Measurements from ENCODE around the gene CRTC3. TPM values are rescaled to one million over a fixed set of nuclear protein-coding genes. Genes with fewer than 3 reads are reported as not detected.

The CRTC3 gene
- total and polyA plus RNA-seq, 4 donors: 12.9 to 82.2 (median 44.0) TPM

DNA sequence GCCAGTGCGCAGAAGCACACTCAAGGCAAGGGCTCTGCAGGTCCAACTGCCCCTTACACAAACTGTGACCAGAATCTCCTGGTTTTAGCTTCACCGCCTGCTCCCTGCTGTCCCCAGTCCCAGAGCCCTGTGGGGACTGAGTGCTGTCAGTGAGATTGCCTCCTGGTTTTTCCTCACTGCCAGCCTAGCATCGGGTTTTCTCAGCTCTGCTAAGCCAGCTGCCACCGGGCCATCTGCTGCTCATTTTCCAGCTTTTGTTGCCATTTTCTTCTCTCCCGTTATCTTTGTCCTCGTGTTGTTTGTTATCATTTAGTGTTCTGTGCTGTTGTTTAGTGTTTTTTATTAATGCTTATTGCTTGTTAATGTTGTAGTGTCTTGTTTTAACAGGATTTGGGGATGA is 108.0 kb downstream of the CRTC3 start:
- WGBS, 2 donors: 71 to 74% methylated on average over 6 of the region's 6 CpGs
- intact Hi-C loops (cut with DNase I): no loop called here
- Histone ChIP-seq H3K4me1 (ENCODE audit: control insufficient read depth in 1 of 2, insufficient read depth in 2 of 2, low read length in 2 of 2) (no peaks in the 10 kb centered on the region), H3K9me3 (ENCODE audit: control insufficient read depth, low read length) (no peaks in the 10 kb centered on the region), H3K27me3 (ENCODE audit: control insufficient read depth in 1 of 2, insufficient read depth in 2 of 2, low read length in 1 of 2) (no peaks in the 10 kb centered on the region), H3K27ac (ENCODE audit: low read depth in 1 of 2, low read length in 2 of 2) (no peak overlapping the region), H3K36me3 (ENCODE audit: control insufficient read depth in 1 of 2, insufficient read depth in 2 of 2, low read length in 1 of 2) (peaks cover 4 to 5% of the 10 kb centered on the region in 2 donors), H3K4me3 (ENCODE audit: low read length in 2 of 2) (no peak overlapping the region)
- DNase-seq: no peak
- no peak for ATAC-seq (ENCODE audit: low FRiP score)

DNA sequence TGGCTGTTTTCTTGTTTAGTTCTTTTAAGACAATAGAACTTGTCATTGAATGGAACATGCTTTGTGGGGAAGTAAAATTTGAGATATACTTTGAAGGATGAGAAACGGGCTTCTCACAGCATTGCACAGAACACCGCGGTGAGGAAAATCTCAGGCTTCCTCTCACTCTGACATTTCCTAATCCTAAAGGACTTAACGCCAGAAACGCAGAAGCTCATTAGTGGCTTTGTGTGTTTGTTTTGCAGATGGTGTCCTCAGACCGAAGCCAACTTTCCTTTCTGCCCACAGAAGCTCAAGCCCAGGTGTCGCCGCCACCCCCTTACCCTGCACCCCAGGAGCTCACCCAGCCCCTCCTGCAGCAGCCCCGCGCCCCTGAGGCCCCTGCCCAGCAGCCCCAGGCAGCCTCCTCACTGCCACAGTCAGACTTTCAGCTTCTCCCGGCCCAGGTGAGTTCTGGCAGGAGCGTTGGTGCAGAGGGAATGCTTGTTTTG is 108.5 kb downstream of the CRTC3 start:
- ATAC-seq (ENCODE audit: low FRiP score) (no peak), DNase-seq (no peak)
- no peaks in the 10 kb centered on the region for H3K27me3 ChIP-seq (ENCODE audit: control insufficient read depth in 1 of 2, insufficient read depth in 2 of 2, low read length in 1 of 2)
- peaks cover 4 to 5% of the 10 kb centered on the region in 2 donors for H3K36me3 ChIP-seq (ENCODE audit: control insufficient read depth in 1 of 2, insufficient read depth in 2 of 2, low read length in 1 of 2)
- no peaks in the 10 kb centered on the region for H3K4me1 ChIP-seq (ENCODE audit: control insufficient read depth in 1 of 2, insufficient read depth in 2 of 2, low read length in 2 of 2)
- 74 to 77% methylated on average over 12 of the region's 12 CpGs for WGBS, 2 donors
- no peak overlapping the region for H3K27ac ChIP-seq (ENCODE audit: low read depth in 1 of 2, low read length in 2 of 2)
- H3K4me3 ChIP-seq (ENCODE audit: low read length in 2 of 2): no peak overlapping the region
- intact Hi-C loops (cut with DNase I): no loop called here
- no peaks in the 10 kb centered on the region for H3K9me3 ChIP-seq (ENCODE audit: control insufficient read depth, low read length)

DNA sequence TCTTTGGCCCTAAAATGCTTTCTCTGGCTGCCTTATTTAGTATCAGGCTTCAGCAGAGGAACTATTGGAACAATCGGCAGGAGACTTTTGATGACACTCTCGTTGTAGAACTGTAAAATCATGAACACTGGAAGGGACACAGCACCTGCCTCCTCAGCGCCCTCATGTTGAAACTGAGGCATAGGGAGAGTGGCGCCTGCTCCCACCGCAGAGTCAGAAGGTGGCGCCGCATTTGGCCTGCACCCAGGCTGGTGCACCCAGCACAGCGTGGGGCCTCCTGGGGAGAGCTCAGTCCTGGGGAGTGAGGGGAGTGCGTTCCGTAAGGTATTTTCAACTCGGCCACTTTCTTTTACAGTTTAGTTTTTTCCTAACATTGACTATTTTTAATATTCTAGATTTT is 109.2 kb downstream of the CRTC3 start:
- H3K36me3 ChIP-seq (ENCODE audit: control insufficient read depth in 1 of 2, insufficient read depth in 2 of 2, low read length in 1 of 2): peaks cover 4 to 5% of the 10 kb centered on the region in 2 donors
- DNase-seq (no peak), ATAC-seq (ENCODE audit: low FRiP score) (no peak)
- no peak overlapping the region for H3K4me3 ChIP-seq (ENCODE audit: low read length in 2 of 2)
- H3K4me1 ChIP-seq (ENCODE audit: control insufficient read depth in 1 of 2, insufficient read depth in 2 of 2, low read length in 2 of 2): no peaks in the 10 kb centered on the region
- WGBS, 2 donors: 85 to 90% methylated on average over 11 of the region's 11 CpGs
- no peaks in the 10 kb centered on the region for H3K9me3 ChIP-seq (ENCODE audit: control insufficient read depth, low read length)
- intact Hi-C loops (cut with DNase I): no loop called here
- no peak overlapping the region for H3K27ac ChIP-seq (ENCODE audit: low read depth in 1 of 2, low read length in 2 of 2)
- no peaks in the 10 kb centered on the region for H3K27me3 ChIP-seq (ENCODE audit: control insufficient read depth in 1 of 2, insufficient read depth in 2 of 2, low read length in 1 of 2)

DNA sequence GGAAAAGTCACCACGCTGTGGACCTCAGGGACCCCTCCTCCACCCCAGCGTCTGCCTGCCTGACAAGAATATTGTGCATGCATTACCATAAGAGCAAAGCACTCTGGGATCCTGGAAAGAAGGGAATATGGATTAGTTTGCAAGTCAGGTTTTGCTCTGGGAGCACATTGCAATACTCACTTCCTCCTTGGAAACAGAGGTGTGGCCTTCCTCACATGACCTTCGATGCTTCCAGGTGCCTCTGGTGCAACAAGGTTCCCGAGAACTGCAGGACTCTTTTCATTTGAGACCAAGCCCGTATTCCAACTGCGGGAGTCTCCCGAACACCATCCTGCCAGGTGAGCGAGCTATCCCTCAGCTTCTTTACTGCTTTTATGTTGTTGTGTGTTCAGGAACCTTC is 111.1 kb downstream of the CRTC3 start:
- H3K27me3 ChIP-seq (ENCODE audit: control insufficient read depth in 1 of 2, insufficient read depth in 2 of 2, low read length in 1 of 2): no peaks in the 10 kb centered on the region
- DNase-seq (no peak), ATAC-seq (ENCODE audit: low FRiP score) (no peak)
- H3K27ac ChIP-seq (ENCODE audit: low read depth in 1 of 2, low read length in 2 of 2): no peak overlapping the region
- intact Hi-C loops (cut with DNase I): no loop called here
- no peaks in the 10 kb centered on the region for H3K9me3 ChIP-seq (ENCODE audit: control insufficient read depth, low read length)
- no peak overlapping the region for H3K4me3 ChIP-seq (ENCODE audit: low read length in 2 of 2)
- peaks cover 3 to 4% of the 10 kb centered on the region in 2 donors for H3K36me3 ChIP-seq (ENCODE audit: control insufficient read depth in 1 of 2, insufficient read depth in 2 of 2, low read length in 1 of 2)
- H3K4me1 ChIP-seq (ENCODE audit: control insufficient read depth in 1 of 2, insufficient read depth in 2 of 2, low read length in 2 of 2): no peaks in the 10 kb centered on the region
- WGBS, 2 donors: 94% methylated on average over 8 of the region's 8 CpGs

DNA sequence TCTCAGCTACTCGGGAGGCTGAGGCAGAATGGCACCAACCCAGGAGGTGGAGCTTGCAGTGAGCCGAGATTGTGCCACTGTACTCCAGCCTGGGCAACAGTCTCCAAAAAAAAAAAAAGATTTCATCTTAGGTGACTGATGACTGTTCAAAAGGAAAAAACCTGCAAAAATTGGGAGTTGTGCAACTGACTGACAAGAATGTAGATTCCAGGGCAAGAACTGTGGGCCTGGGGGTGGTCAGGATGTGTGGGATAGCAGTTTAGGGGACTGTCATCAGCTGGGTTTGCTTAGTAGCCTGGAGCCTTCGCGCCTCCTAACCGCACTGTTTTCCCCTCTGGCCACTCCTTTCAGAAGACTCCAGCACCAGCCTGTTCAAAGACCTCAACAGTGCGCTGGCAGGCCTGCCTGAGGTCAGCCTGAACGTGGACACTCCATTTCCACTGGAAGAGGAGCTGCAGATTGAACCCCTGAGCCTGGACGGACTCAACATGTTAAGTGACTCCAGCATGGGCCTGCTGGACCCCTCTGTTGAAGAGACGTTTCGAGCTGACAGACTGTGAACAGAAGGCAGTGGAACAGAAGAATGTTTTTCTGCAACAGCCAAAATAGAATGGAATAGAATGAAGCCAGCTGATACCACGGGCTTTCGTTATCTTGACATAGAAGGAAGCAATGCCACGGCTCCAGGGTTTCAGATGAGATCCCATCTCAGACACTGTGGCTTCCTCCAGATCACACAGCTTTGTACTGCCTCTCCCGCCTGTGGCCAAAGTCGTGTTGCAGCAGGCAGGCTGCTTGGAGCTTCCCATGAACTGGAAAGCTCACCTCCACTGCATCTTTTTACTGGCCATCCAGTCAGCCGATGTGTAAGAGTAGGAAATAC is 112.1 kb downstream of the CRTC3 start:
- Histone ChIP-seq H3K9me3 (ENCODE audit: control insufficient read depth, low read length) (no peaks in the 10 kb centered on the region), H3K4me1 (ENCODE audit: control insufficient read depth in 1 of 2, insufficient read depth in 2 of 2, low read length in 2 of 2) (no peaks in the 10 kb centered on the region), H3K27me3 (ENCODE audit: control insufficient read depth in 1 of 2, insufficient read depth in 2 of 2, low read length in 1 of 2) (no peaks in the 10 kb centered on the region), H3K27ac (ENCODE audit: low read depth in 1 of 2, low read length in 2 of 2) (no peak overlapping the region), H3K36me3 (ENCODE audit: control insufficient read depth in 1 of 2, insufficient read depth in 2 of 2, low read length in 1 of 2) (peaks cover 3 to 4% of the 10 kb centered on the region in 2 donors), H3K4me3 (ENCODE audit: low read length in 2 of 2) (no peak overlapping the region)
- WGBS, 2 donors: 71 to 72% methylated on average over 16 of the region's 16 CpGs
- no peak for DNase-seq
- intact Hi-C loops (cut with DNase I): no loop called here
- ATAC-seq (ENCODE audit: low FRiP score): no peak

DNA sequence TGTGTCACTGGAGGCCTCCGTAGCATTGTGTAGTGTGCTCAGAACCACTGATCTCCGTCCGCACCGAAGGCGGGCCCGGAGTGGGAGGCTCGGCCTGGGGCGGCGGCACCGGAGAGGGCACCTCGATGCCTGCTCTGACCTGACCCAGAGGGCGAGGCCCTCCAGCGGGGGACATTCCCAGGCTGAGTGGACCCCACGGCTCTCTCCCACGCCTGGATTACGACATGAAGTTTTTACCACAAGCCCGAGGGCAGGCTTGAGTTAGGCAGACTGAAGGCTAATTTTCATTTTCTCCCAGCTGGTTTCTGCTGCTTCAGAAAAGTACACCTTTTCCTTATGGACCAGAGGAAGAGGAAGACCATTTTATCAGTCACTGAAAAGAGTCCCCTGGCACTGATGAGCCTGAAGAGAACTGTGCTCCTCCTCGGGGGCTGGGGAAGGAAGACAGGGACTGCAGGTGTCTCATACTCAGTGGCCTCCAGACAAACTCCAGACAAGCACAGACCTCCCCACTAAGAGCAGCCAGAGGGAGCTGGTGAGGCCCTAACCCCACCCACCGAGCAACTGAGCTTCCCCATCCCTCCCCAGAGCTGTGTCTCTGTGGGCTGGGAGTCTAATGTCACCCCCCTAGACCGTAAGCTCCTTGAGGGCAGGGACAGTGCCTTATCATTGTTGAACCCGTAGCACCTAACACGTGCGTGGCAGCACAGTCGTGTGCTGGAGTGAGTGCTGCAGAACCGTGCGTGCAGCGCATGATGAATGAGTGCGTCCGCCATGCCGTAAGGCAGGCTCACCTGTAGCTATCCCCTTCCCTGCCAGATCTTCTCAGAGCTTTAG is 113.0 kb downstream of the CRTC3 start:
- WGBS, 2 donors: 93% methylated on average over 30 of the region's 30 CpGs
- Histone ChIP-seq H3K4me3 (ENCODE audit: low read length in 2 of 2) (no peak overlapping the region), H3K4me1 (ENCODE audit: control insufficient read depth in 1 of 2, insufficient read depth in 2 of 2, low read length in 2 of 2) (no peaks in the 10 kb centered on the region), H3K36me3 (ENCODE audit: control insufficient read depth in 1 of 2, insufficient read depth in 2 of 2, low read length in 1 of 2) (peaks cover 3 to 4% of the 10 kb centered on the region in 2 donors), H3K27ac (ENCODE audit: low read depth in 1 of 2, low read length in 2 of 2) (no peak overlapping the region), H3K9me3 (ENCODE audit: control insufficient read depth, low read length) (no peaks in the 10 kb centered on the region), H3K27me3 (ENCODE audit: control insufficient read depth in 1 of 2, insufficient read depth in 2 of 2, low read length in 1 of 2) (no peaks in the 10 kb centered on the region)
- ATAC-seq (ENCODE audit: low FRiP score): no peak
- intact Hi-C loops (cut with DNase I): no loop called here
- DNase-seq: no peak

DNA sequence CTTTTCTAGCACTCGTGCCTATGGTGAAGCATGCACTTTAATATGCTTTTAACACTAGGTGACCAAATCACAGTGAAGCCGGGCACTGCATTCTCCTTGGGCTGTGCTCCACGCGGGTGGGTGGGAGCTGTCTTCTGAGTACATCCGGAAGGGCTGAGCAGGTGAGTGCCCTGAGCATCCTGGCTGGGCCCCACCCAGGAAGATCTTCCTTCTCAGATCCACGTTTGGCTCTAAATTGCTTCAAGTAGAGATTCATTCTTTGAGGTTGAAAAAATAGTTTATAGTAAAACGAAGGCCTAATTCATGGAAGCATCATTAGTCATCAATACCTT is 113.5 kb downstream of the CRTC3 start:
- ATAC-seq (ENCODE audit: low FRiP score) (no peak), DNase-seq (no peak)
- Histone ChIP-seq H3K27me3 (ENCODE audit: control insufficient read depth in 1 of 2, insufficient read depth in 2 of 2, low read length in 1 of 2) (no peaks in the 10 kb centered on the region), H3K9me3 (ENCODE audit: control insufficient read depth, low read length) (no peaks in the 10 kb centered on the region), H3K4me3 (ENCODE audit: low read length in 2 of 2) (no peak overlapping the region), H3K36me3 (ENCODE audit: control insufficient read depth in 1 of 2, insufficient read depth in 2 of 2, low read length in 1 of 2) (peaks cover 3 to 4% of the 10 kb centered on the region in 2 donors), H3K4me1 (ENCODE audit: control insufficient read depth in 1 of 2, insufficient read depth in 2 of 2, low read length in 2 of 2) (no peaks in the 10 kb centered on the region), H3K27ac (ENCODE audit: low read depth in 1 of 2, low read length in 2 of 2) (no peak overlapping the region)
- 89 to 92% methylated on average over 7 of the region's 7 CpGs for WGBS, 2 donors
- intact Hi-C loops (cut with DNase I): no loop called here

DNA sequence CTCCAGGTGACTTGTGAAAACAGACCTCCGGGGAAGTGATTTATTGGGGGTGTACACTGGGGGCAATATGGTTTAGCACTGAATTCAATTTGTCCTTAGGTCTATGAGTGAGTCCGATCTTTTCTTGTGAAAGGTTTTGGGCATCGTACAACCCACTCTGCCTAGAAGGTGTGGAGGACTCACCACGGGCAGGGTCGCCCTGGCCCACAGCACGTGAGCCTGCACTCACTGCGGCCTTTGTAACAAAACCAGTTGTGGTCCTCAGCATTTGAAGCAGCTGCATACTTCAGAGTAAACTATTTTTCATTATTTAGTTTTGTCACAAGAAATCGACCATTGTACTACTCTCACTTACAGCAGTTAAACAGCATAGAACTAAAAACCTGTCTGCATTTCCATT is 114.8 kb downstream of the CRTC3 start:
- intact Hi-C loops (cut with DNase I): no loop called here
- DNase-seq: no peak
- H3K36me3 ChIP-seq (ENCODE audit: control insufficient read depth in 1 of 2, insufficient read depth in 2 of 2, low read length in 1 of 2): peaks cover 3 to 4% of the 10 kb centered on the region in 2 donors

More for the DNA sequence above, 114.8 kb downstream of the CRTC3 start:
- Histone ChIP-seq H3K9me3 (ENCODE audit: control insufficient read depth, low read length) (no peaks in the 10 kb centered on the region), H3K4me1 (ENCODE audit: control insufficient read depth in 1 of 2, insufficient read depth in 2 of 2, low read length in 2 of 2) (no peaks in the 10 kb centered on the region), H3K4me3 (ENCODE audit: low read length in 2 of 2) (no peak overlapping the region), H3K27me3 (ENCODE audit: control insufficient read depth in 1 of 2, insufficient read depth in 2 of 2, low read length in 1 of 2) (no peaks in the 10 kb centered on the region), H3K27ac (ENCODE audit: low read depth in 1 of 2, low read length in 2 of 2) (no peak overlapping the region)
- no peak for ATAC-seq (ENCODE audit: low FRiP score)
- 78% methylated on average over 8 of the region's 8 CpGs for WGBS, 2 donors

All from aorta (tissue), 5 donors.